Fibroblast of pulmonary artery (primary cell): ENCODE measurements around the gene EEPD1.

Experiments used
- DNase-seq: peaks from one replicate; pipeline ENCODE4 v3.0.0-alpha.2; 2010; ENCODE audit warnings: low read depth
- H3K4me3 ChIP-seq: replicated peaks from 2 replicates; pipeline ENCODE4 v1.5.1; 2011; ENCODE audit warnings: low read depth, mild to moderate bottlenecking, control low read depth, low read length, moderate library complexity
- CTCF ChIP-seq: IDR thresholded peaks from 2 replicates; pipeline ENCODE4 v1.5.1; 2011; ENCODE audit warnings: mild to moderate bottlenecking, control low read depth, low read length, inconsistent platforms; ENCODE audit errors: missing control alignments

EEPD1 gene

GRCh38 chr7:36190447-36191291 lies 37.6 kb downstream of the EEPD1 start:
- H3K4me3 ChIP-seq = no peak overlapping the region
- no peak for DNase-seq
- no peak for TF ChIP-seq CTCF

GRCh38 chr7:36191292-36191920 lies 38.4 kb downstream of the EEPD1 start:
- H3K4me3 ChIP-seq = no peak overlapping the region
- TF ChIP-seq CTCF = no peak
- DNase-seq = no peak

- no peak overlapping the region for H3K4me3 ChIP-seq
- DNase-seq = peak; percentile 9
- no peak for TF ChIP-seq CTCF
These were observed 39.2 kb downstream of the EEPD1 start for GRCh38 chr7:36192053-36192824.

- DNase-seq = no peak
- no peak for TF ChIP-seq CTCF
- no peak overlapping the region for H3K4me3 ChIP-seq
These were observed 39.8 kb downstream of the EEPD1 start for GRCh38 chr7:36192877-36193276.

GRCh38 chr7:36198854-36199266 lies 45.8 kb downstream of the EEPD1 start:
- no peak for DNase-seq
- H3K4me3 ChIP-seq = no peak overlapping the region
- TF ChIP-seq CTCF = no peak

GRCh38 chr7:36199329-36199728 lies 46.3 kb downstream of the EEPD1 start:
- H3K4me3 ChIP-seq = no peak overlapping the region
- TF ChIP-seq CTCF = no peak
- no peak for DNase-seq
